Activated CD4-positive, alpha-beta T cell treated with anti-CD3 and anti-CD28 coated beads, Interleukin-2, amount 50 U/mL, for 16 hours (primary cell): ENCODE data around the gene ADCY10.
A peak's percentile ranks its signal among the peaks of the same experiment; 100 is the strongest.

Experiments
- DNase-seq: peaks from one replicate; pipeline ENCODE4 v3.0.0-alpha.2; 2020

ADCY10 gene

DNA sequence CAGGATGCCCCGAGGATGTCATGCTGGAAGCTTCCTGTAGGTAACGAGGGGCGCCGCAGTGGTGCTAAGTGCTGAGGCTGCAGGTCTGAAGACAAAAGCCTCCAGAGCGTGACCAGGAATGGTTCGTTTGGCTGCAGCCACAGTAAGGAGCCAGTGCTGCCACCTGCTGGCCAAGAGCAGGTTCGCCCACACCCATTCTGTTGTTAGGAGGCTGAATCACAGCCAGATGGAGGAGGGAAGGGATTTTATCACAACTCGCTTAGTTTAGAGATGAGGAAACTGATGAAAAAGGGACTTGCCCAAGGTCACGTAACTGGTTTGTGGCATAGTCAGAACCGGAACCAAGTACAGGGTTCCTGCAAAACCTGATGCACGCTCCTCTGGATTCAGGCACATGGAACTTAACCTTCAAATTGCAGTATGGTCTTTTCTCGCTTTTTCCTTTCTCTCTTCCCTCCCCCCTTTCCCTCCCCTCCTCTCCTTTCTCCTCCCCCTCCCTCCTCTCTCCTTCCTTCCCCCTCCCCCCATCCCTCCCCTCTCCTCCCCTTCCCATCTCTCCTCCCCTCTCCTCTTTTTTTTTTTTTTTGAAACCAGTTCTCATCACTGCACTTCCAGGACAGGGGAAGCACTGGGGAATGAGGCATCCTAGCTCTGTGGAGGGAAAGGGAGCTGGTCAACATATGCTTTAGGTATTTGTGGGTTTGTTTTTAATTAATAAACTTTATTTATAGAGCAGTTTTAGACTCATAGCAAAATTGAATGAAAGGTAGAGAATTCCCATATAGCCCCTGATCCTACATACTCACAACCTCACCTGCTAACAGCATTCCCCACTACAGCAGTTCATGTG, 110.4 kb downstream of the ADCY10 start:
- peak; percentile 95 for DNase-seq

DNA sequence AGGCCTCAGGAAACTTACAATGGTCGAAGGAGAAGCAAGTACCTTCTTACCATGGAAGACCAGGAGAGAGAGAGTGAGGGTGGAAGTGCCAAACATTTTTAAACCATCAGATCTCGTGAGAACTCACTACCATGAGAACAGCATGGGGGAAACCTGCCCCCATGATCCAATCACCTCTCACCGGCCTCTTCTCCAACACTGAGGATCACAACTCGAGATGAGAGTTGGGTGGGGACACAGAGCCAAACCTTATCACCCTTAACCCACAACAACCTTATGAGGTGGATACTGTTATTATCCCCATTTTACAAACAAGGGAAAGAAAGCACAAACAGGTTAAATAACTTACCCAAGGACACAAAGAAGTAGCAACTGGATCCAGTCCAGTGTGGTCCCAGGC, 111.7 kb downstream of the ADCY10 start:
- DNase-seq, result no peak

DNA sequence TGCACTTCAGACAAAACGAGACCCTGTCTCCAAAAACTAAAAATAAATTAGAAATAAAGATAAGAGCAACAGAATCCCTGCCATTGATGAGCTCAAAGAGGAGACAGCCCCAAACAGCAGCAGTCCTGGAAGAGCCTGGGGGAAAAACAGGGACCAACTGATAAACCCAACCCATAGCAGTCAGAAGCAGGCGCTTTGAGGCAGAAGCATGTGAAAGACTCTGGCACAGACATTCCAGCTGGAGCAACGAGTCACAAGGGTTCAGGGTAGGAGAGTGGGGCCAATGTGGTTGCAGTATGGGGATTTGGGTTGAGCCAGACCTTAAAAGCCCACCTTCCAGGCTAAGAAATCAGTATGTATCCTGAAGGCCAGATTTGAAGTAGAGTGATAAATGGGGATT, 113.7 kb downstream of the ADCY10 start:
- DNase-seq, result no peak

DNA sequence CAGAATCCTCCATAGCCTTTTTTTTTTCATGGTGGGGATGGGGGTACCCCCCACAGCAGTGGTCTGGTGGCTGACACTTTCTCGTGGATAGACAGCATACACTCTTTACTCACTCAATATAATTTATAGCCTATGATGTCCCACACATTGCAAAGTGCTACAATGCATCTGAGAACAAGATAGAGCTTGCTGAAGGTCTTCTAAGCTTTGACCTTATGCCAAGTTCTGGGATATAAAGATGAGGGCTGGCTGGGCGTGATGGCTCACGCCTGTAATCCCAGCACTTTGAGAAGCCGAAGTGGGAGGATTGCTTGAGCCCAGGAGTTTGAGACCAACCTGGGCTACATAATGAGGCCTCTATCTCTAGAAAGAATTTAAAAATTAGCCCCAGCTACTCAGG, 114.2 kb downstream of the ADCY10 start:
- no peak for DNase-seq

DNA sequence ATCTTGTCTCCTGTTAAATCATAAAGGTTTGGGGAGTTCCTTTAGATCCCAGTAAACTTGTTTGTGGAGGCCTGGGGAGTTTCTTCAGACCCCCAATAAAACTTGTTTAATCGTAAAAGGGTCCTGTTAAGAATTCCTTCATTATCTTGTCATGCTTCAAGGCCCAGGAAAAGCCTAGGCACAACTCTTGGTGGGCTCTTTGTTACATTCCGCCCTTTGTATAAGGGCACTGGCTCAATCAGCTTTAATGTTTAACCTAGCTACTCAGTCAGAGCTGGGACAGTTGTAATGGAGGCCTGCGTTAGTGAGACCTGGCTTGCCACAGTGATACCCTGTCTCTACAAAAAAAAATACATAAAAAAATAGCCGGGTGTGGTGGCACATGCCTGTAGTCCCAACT, 115.0 kb downstream of the ADCY10 start:
- no peak for DNase-seq

DNA sequence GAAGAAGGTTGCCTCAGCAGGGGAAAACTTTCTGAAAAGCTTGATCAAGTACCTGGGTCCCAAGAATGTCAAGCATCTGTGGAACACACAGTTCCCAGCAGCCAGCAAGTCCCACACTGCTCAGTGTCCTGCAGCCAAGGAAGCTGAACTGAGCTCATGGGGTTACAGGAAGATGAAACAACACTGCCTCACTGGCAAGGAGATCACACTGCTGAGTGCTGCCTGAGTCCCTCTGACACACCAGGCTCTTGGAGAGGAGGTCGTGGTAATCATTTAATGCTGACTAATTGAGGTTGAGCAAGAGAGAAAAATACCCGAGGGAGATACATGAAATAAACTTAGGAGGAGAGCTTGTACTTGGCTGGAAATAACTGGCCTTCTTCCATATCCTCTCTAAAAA, 116.9 kb downstream of the ADCY10 start:
- DNase-seq, result peak; percentile 21

DNA sequence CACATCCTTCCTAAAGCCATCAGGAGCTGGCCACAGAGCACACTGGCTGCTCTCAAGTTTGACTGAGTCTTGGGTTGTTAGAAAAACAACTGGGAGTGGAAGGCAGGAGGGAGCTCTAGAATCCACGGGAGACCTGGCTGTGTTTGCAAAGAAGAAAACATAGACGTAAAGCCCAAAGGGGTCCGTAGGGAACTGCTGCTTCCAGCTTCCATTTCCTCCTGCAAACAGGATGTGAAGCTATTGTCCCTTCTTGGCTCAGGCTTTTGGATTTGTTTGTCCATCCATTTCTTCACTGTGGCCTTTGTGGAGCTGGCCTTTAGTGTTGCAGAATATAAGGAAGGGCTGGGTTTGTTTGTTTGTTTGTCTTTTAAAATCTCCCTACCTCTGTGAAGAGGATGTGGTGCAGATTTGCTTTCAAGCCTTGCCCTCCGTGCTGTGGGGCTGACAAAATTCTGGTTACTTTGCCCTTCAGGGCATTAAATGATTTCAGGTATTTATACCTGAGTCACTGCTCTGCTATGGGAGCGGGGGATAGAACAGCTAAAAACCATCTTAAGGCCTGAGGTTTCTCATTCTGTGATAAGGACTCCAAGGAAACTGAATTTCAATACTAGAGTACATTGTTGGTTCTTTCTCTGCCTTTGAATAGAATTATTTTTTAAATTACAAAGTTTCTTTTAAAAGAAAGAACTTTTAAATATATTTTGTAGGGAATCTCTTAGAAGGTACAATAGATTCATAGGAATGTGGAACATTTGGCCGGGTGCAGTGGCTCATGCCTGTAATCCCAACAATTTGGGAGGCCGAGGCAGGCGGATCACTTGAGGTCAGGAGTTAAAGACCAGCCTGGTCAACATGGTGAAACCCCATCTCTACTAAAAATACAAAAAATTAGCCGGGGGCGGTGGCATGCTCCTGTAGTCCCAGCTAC, 117.9 kb downstream of the ADCY10 start:
- DNase-seq, result no peak

DNA sequence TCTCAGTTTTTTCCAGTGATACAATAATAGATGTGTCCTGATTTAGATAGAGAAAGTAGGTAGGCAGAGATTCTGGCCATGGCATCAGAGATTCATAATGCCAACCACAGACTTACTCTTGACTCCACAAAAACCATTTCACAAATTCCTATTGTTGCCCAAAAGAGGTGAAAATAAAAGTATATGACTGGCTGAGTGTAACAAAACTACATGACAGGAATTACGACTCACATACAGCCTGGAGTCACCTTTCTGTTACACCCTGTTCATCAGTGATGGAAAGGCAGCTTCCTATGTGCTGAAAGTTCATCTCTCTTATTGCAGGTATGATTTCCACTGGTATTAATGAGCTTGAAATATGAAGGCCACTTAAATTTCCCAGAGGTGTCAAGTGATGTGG, 119.9 kb downstream of the ADCY10 start:
- no peak for DNase-seq

DNA sequence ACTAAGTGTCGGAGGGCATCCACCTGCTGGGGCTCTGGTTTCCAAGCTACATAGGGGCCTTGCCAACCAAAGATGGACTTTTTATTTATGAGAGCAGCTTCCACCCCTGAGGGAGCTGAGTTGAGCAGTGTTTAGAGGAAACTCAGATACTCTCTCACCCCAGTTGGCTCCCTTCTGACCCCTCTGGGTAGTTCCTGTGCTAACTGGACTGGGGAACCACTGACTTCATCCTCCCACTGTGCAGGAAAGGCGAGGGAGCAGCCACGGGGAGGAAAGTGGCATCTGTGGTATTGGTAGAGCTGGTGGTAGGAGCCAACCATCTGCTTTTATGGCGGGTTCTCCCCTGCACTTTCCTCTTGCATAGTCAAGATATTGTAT, 121.8 kb downstream of the ADCY10 start:
- DNase-seq, result no peak

DNA sequence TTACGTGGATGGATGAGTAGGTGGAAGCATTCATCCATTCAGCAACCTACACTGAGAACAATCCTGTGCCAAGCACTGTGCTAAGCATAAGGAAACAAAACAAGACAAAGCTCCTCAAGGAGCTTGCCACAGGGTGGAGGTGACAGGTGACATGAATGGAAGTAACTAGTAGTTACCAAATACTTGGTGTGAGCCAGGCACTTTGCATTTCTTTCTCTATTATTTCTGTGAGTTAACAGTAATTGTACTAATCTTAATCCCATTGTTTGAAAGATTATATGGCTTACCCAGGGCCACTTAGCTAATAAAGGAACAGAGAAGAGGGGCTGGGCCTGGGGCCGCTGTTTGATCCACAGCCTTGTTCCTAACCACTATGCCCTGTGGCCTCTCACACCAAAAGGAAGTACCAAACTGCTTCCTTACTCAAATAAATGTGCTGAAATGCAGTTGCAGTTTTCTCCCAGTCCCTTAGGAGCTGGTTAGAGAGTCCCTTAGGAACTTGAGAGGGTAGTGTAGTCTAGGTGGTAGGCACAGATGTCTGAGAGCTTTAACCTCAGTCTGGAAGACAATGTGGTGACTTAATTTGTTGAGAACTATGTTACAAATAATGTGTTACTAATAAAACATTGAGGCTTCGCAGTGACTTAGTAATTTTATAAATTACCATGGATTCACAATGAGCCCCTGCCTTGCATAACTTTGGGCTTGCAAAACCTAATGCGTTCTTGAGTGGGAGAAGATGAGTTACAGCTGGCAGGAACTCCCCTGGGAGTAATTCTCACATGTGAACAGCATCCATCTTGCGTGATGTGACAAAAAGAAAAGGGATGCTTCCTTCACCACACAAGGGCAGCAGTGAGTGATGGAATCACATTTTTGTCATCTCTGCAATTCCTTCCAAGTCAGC, 122.4 kb downstream of the ADCY10 start:
- DNase-seq, result no peak

DNA sequence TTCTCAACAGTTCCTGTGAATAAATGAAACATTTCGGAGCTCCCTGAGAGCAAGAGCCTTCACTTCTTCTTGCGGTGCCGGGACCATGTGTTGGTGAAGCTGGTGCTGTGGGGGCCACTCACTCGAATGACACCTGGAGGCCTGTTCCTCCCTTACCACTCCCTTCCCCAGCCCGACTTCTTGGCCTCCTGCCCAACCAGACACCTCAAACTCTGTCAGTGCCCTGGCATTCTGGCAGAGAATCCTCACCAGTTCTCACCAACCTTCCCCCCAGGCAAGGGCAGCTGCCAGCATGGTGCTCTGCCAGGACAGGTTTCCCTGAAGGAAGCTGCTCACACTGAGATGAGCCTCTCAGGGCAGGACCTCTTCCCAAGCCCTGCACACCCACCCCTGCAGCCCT, 123.8 kb downstream of the ADCY10 start:
- DNase-seq, result no peak

DNA sequence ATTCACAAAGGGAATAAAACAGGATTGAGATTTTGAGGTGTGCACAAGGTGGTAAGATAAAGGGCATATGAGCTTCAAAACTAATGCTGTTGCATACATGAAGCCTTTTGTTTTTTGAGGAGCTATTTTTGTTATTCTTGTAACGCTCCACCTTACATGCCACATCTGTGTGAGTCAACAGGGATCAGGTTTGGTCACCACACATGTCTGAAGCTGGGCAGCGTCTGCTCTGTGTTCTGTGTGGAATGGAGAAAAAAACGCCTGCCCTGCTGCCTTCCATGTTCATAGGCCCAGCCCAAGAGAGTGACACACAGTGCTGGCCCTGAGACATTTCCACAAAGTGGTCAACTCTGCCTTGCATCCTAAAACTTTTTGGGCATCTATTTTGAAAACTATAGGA, 124.4 kb downstream of the ADCY10 start:
- no peak for DNase-seq

DNA sequence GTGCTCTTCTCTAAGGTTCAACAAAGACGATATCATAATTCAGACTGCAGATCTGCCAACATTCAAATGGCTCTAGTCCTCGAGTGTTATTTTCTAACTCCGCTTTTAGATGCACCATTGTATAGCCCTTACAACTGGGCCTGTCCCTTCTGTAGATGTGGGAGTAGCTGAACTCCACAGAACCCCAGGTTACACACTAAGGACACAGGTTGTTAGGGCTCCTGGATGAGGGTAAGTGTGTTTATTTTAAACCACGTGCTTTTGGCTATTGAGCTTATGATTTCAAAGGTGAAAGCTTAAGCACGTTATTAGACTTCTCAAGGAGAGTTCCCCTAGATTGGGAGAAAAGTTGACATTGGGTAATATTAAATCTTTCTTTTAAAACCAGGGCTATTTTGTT, 127.4 kb downstream of the ADCY10 start:
- DNase-seq, result no peak

DNA sequence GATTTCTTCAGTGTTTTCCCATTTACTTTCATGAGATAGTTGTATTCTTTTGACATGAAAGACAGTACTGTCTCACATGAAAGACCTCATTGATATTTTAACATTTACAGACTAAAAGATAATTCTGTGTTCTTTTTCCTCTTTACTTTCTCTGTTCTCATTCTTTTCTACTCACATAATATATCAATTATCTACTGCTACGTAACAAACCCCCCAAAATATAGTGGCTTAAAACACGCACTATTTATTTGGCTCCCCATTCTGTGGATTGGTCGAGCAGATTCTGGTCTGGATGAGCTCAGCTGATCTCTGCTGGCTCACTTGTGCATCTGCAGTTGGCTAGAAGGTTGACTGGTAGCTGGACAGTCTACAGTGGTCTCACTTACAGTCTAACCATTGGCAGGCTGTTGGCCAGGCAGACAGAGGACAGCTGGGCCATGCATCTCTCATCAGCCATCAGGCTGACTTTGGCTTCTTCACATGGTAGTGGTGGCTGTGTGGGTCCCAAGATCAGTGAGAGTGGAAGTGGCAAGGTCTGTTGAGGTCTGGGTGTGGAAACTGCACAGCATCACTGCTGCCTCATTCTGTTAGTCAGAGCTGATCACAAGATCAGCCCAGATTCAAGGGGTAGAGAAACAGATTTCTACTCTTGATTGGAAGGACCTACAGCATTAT, 128.9 kb downstream of the ADCY10 start:
- DNase-seq, result no peak

DNA sequence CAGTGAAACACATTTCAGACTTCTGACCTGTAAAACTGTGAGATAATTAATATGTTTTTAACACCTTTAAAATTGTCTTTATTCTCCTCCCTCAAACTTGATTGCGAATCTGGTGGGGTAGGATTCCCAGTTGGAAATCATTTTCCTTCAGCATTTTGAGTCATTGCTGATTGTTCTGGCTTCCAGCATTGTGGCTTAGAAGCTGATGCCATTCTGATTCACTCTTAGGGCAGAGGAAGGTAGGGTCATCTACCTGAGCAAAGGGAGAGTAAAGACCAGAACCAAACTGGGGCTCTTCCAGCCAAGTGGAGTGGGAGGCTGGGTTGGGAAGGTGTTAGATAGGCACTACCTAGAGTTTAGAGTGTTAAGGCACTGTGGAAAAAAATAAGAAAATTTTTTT, 131.0 kb downstream of the ADCY10 start:
- no peak for DNase-seq

DNA sequence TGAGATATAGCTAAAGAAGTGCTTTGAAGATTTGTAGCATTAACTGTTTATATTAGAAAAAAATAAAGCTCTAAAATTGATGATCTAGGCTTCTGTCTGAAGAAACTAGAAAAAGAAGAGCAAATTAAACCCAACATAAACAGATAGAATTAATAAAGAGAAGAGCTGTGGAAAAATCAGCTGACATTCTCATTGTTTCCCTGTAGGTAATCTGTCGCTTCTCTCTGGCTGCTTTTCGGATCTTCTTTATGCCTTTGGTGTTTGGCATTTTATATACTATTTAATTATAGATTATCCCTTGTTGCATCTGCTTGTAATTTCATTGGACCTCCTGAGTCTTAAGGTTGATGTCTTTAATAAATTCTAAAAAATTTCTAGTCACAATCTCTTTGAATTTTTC, 132.4 kb downstream of the ADCY10 start:
- no peak for DNase-seq

DNA sequence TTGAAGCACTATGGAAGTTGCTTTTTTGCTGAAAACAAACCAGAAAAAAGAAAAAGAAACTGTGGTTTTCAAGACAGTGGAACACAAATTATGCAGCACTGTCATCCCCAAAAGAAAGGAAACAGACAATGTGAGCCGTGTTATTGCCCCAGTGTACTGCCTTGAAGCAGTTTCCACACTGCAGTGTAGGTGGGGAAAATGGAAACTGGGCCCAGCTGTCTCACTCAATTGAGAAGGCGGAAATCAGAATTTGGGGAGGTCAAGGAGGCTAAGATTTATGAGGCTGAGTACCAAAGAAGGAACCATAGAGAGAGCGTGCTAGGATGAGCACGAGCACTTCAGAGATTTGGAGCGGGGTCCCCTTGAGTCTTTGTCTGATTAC, 136.7 kb downstream of the ADCY10 start:
- no peak for DNase-seq

DNA sequence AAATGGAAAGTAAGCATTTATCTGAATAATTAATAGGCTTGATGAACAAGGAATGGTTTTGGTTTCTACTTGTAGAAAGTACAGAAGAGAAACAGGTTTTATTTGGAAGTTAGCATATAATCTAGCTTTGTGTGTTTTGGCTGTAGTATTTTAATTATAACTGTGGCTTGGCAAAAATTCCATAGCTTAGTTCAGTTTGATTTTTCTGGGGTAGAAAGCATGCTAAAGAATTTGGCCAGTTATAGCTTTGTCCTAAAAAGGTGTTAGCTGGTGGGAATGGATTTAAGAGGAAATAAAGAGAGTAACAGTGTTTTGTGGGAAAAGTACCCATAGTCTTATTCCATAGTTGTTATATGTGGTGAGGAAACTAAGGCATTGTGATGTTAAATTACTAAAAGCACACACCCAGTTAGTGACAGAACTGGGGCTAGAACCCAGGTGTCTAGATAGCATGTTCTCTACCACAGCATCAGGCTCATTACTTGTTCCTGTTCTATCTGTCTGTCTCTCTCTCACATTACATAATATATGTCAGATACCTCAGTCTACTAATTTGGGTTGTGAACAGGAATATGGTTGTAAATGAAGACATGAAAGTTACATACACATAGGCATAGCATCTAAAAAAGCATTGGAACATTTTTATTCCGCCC, 137.2 kb downstream of the ADCY10 start:
- no peak for DNase-seq

DNA sequence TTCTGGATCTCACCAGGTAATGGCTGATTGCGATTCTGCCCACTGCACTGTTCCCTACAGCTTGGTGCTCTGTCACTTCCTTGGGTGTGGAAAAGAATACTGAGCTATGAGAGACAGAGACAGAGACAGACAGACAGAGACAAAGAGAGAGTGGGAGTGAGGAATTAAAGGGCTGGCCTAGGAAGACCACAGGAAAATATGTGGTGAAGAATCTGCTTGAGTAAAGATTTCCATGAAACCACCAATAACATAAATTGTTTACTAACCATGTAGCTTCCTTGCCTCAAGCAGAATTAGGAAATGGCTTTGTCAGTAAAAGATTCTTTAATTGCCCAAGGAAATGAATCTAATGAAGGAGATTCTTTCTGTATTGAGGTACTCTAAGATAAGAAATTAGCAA, 137.8 kb downstream of the ADCY10 start:
- no peak for DNase-seq

DNA sequence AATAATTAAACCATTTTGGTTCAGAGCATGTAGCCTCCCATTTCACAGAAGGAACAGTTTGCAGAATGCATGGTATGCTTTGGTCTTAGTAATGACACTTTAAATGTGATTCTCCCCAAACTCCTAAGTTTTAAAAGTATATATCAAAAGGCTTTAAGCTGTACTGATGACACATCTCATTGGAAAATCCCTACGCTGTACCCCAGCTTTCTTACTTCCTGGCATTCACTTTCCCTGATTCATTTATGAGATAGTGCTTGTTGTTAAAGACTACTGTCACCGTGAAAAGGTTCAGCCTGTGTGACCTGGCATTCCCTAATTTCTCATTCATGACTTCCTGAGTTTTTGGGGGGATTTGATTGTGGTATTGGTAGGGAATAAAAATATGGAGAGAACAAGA, 138.8 kb downstream of the ADCY10 start:
- DNase-seq, result no peak

DNA sequence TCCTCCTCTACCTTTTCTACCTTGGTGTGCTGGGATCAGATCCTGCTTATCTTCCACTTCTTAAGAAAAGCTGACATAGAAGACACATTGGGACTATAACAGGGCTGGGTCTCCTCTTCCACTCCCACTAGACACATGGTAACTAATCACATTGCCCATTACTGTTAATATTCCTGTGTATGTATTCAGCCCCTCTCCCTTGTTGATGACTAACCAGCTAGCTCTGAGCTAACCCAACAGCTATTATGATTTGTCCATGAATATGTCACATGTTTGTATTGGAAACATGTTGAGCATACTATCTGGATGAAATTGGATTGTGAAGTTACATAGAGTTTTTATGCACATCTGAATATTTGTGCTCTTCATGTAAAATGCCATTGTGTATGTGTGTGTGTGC, 139.2 kb downstream of the ADCY10 start:
- no peak for DNase-seq

DNA sequence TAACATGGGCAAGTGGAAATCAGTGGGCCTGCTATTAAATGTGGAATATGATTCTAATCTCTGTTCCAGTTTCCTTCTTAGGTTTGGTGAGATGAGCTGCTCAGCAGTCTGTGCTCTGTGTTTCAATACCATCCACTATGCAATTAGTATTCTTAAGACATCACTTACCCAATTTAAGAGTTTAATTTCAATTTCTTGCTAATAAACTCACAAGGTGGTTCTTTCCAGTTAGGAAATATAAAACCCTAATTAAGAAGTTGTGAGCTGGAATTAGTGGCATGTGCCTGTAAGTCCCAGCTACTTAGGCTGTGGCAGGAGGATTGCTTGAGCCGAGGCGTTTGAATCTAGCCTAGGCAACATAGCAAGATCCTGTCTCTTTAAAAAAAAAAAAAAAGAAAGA, 140.4 kb downstream of the ADCY10 start:
- DNase-seq, result no peak
